A673 (cell line): ENCODE data around the gene RASGRP1. TPM values are rescaled to one million over a fixed set of nuclear protein-coding genes. Genes with fewer than 3 reads are reported as not detected.

Experiments used
- BruUV-seq: library from RNA; stranded (reverse); fragments of 400-500 nt; replicated peaks from 2 replicates; lab custom pipeline; 2021; lab: Mats Ljungman, UMichigan
- CTCF ChIA-PET: fragments of 300-600 bp; sonication (Branson Sonifier 250); formaldehyde crosslinking; loops from one replicate; lab custom pipeline; 2022; ENCODE audit warnings: antibody characterized with exemption; lab: Charles Lee
- POLR2A ChIA-PET: fragments of 300-600 bp; sonication (Branson Sonifier 250); formaldehyde crosslinking; loops from one replicate; lab custom pipeline; 2022; ENCODE audit warnings: antibody characterized with exemption; ENCODE audit not compliant: low non-redundant PET; lab: Charles Lee
- DNase-seq: peaks from one replicate; pipeline ENCODE4 v3.0.0-alpha.2; 2015; ENCODE audit warnings: low spot score
- H3K27ac ChIP-seq: fragments of 200-600 bp; sonication (generic); 2 replicates; pipeline ENCODE4 v1.5.1; 2016; ENCODE audit warnings: mixed run types, low read depth, mild to moderate bottlenecking, mixed read lengths, antibody characterized with exemption, low read length; ENCODE audit not compliant: poor library complexity, severe bottlenecking
- H3K27me3 ChIP-seq: fragments of 200-600 bp; sonication (generic); replicated peaks from 2 replicates; pipeline ENCODE4 v1.6.1; 2017; ENCODE audit warnings: mixed run types, low read depth, mild to moderate bottlenecking, mixed read lengths, antibody characterized with exemption, low read length; ENCODE audit not compliant: insufficient read depth, poor library complexity
- H3K36me3 ChIP-seq: fragments of 200-600 bp; sonication (generic); 2 replicates; pipeline ENCODE4 v1.6.1; 2016; ENCODE audit warnings: mixed run types, mild to moderate bottlenecking, mixed read lengths, antibody characterized with exemption, low read length; ENCODE audit not compliant: insufficient read depth, poor library complexity, severe bottlenecking
- H3K4me1 ChIP-seq: fragments of 200-600 bp; sonication (generic); 2 replicates; pipeline ENCODE4 v1.6.1; 2017; ENCODE audit warnings: mixed run types, mild to moderate bottlenecking, mixed read lengths, antibody characterized with exemption, low read length; ENCODE audit not compliant: insufficient read depth, poor library complexity, severe bottlenecking
- H3K4me3 ChIP-seq: fragments of 200-600 bp; sonication (generic); 2 replicates; pipeline ENCODE4 v1.5.1; 2016; ENCODE audit warnings: low read depth, mixed run types, mild to moderate bottlenecking, mixed read lengths, low read length; ENCODE audit not compliant: poor library complexity, severe bottlenecking
- H3K9me3 ChIP-seq: fragments of 200-600 bp; sonication (generic); 2 replicates; pipeline ENCODE4 v1.6.1; 2016; ENCODE audit warnings: mixed run types, low read depth, mild to moderate bottlenecking, mixed read lengths, antibody characterized with exemption, low read length; ENCODE audit not compliant: poor library complexity, severe bottlenecking
- CTCF ChIP-seq: fragments of 300-800, 200-600 bp; sonication (generic); conservative IDR thresholded peaks from 2 replicates; pipeline ENCODE4 v1.5.1; 2017; ENCODE audit warnings: low read depth, mild to moderate bottlenecking, antibody characterized with exemption, low read length, moderate library complexity, mixed read lengths
- EZH2 ChIP-seq: fragments of 200-600 bp; sonication (generic); IDR thresholded peaks from 2 replicates; pipeline ENCODE4 v1.6.1; 2017; ENCODE audit warnings: borderline replicate concordance, low read depth, mild to moderate bottlenecking, mixed read lengths, antibody characterized with exemption, low read length; ENCODE audit not compliant: poor library complexity, severe bottlenecking
- intact Hi-C: fragments of 100-400 bp; cut with micrococcal nuclease; formaldehyde crosslinking; loops from one replicate; pipeline ENCODE4 v1.10.0; 2022; ENCODE audit not compliant: unreplicated experiment
- total RNA-seq: library from RNA; stranded (reverse); gene quantifications from 2 replicates; pipeline ENCODE4 v1.2.3, GENCODE V29; 2021

Gene RASGRP1
- total RNA-seq, 1 experiment from 2014 or later, result not detected

GRCh38 chr15:38547255-38547997, 17.2 kb downstream of the RASGRP1 start:
- intact Hi-C loops, result no loop called here
- H3K9me3 ChIP-seq, result no peaks in the 10 kb centered on the region
- no peak overlapping the region for H3K27ac ChIP-seq
- DNase-seq, result peak; percentile 40
- H3K27me3 ChIP-seq, result peaks cover 26% of the 10 kb centered on the region
- TF ChIP-seq EZH2, result no peak
- no peak for TF ChIP-seq CTCF
- no peaks in the 10 kb centered on the region for H3K4me1 ChIP-seq
- H3K4me3 ChIP-seq, result no peak overlapping the region
- ChIA-PET CTCF (no interaction called here), POLR2A (no interaction called here)
- no TSS peak for BruUV-seq
- H3K36me3 ChIP-seq, result no peaks in the 10 kb centered on the region

GRCh38 chr15:38545179-38545578, 19.4 kb downstream of the RASGRP1 start:
- intact Hi-C loops, result no loop called here
- H3K4me3 ChIP-seq, result no peak overlapping the region
- H3K9me3 ChIP-seq, result no peaks in the 10 kb centered on the region
- no TSS peak for BruUV-seq
- DNase-seq, result no peak
- H3K27ac ChIP-seq, result no peak overlapping the region
- ChIA-PET POLR2A (no interaction called here), CTCF (no interaction called here)
- H3K36me3 ChIP-seq, result no peaks in the 10 kb centered on the region
- no peaks in the 10 kb centered on the region for H3K4me1 ChIP-seq
- H3K27me3 ChIP-seq, result peaks cover 15% of the 10 kb centered on the region
- TF ChIP-seq CTCF (no peak), EZH2 (no peak)

GRCh38 chr15:38541026-38541425, 23.6 kb downstream of the RASGRP1 start:
- no TSS peak for BruUV-seq
- no peaks in the 10 kb centered on the region for H3K4me1 ChIP-seq
- no peaks in the 10 kb centered on the region for H3K36me3 ChIP-seq
- no peaks in the 10 kb centered on the region for H3K27me3 ChIP-seq
- no peak for DNase-seq
- H3K4me3 ChIP-seq, result no peak overlapping the region
- H3K9me3 ChIP-seq, result no peaks in the 10 kb centered on the region
- ChIA-PET POLR2A (no interaction called here), CTCF (no interaction called here)
- intact Hi-C loops, result no loop called here
- TF ChIP-seq CTCF, result no peak
- TF ChIP-seq EZH2, result no peak
- H3K27ac ChIP-seq, result no peak overlapping the region
